Measurements from ENCODE around the gene VWA1. TPM values are rescaled to one million over a fixed set of nuclear protein-coding genes. Genes with fewer than 3 reads are reported as not detected.

Gene VWA1
- total RNA-seq, 1 donor from 2014 or later, result 2.4 TPM

DNA sequence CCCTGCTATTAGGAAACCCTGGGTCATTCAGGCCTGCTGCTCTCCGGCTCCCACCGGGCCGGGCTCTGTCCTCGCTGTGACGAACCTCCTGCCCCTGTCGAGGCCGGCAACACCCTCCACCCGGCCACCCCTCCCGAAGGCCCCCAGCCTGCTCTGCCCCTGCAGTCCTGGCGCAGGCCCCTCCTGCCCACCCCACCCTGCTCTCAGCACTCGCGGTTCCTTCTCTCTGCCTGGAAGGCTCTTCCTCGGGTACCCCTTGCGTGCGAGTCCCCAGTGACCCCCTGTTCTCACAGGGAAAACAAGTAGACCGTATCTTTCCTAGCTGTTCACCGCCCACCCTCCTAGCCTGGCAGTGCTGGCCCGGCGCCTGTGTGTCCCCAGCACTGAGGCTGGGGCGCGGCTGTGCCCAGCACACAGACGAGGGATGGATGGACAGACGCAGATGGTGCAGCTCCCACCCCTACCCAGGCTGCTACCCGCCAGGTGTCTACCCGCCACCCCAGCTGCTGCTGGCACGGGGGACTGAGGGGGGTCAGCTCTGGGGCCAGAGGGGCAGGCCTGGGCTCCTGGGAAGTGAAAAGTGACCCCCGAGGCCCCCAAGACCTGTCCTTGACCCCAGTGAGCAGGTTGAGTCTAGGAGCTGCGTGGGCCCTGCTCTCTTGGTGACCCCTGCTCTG is 3.1 kb upstream of the VWA1 start:
- no peak overlapping the region for H2AFZ ChIP-seq (replicated peaks)
- no peaks in the 10 kb centered on the region for H3K79me2 ChIP-seq (ENCODE audit: low read depth)
- no peak overlapping the region for H3K27ac ChIP-seq
- no peak for DNase-seq (ENCODE audit: low spot score)
- peaks cover 3% of the 10 kb centered on the region for H3K36me3 Mint-ChIP-seq
- H3K9ac ChIP-seq, result no peak overlapping the region
- peaks cover 7% of the 10 kb centered on the region for H4K20me1 ChIP-seq (ENCODE audit: low read depth)
- no peak overlapping the region for H3K4me3 Mint-ChIP-seq
- H3K9me3 ChIP-seq (ENCODE audit: low read depth), result no peaks in the 10 kb centered on the region
- H3K27me3 ChIP-seq, result peaks cover 35% of the 10 kb centered on the region
- no peak for TF ChIP-seq EZH2phosphoT487 (IDR thresholded peaks at IDR 0.05)
- no peak for TF ChIP-seq EZH2 (IDR thresholded peaks at IDR 0.05)
- TF ChIP-seq, protein P1, sequence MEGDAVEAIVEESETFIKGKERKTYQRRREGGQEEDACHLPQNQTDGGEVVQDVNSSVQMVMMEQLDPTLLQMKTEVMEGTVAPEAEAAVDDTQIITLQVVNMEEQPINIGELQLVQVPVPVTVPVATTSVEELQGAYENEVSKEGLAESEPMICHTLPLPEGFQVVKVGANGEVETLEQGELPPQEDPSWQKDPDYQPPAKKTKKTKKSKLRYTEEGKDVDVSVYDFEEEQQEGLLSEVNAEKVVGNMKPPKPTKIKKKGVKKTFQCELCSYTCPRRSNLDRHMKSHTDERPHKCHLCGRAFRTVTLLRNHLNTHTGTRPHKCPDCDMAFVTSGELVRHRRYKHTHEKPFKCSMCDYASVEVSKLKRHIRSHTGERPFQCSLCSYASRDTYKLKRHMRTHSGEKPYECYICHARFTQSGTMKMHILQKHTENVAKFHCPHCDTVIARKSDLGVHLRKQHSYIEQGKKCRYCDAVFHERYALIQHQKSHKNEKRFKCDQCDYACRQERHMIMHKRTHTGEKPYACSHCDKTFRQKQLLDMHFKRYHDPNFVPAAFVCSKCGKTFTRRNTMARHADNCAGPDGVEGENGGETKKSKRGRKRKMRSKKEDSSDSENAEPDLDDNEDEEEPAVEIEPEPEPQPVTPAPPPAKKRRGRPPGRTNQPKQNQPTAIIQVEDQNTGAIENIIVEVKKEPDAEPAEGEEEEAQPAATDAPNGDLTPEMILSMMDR (IDR thresholded peaks at IDR 0.05), result no peak
- no peaks in the 10 kb centered on the region for H3K9me3 Mint-ChIP-seq
- peak overlapping the region; percentile 89 for H3K4me2 ChIP-seq
- peaks cover 42% of the 10 kb centered on the region for H3K4me1 Mint-ChIP-seq
- no peaks in the 10 kb centered on the region for H3K36me3 ChIP-seq
- peaks cover 70% of the 10 kb centered on the region for H3F3A ChIP-seq (ENCODE audit: low read depth)
- H3K4me3 ChIP-seq, result no peak overlapping the region
- H3K27ac Mint-ChIP-seq, result peak overlapping the region; percentile 91
- peaks cover 54% of the 10 kb centered on the region for H3K4me1 ChIP-seq
- H3K27me3 Mint-ChIP-seq (ENCODE audit: insufficient read depth, low read depth), result peaks cover 22% of the 10 kb centered on the region

- peaks cover 22% of the 10 kb centered on the region for H3K27me3 Mint-ChIP-seq (ENCODE audit: insufficient read depth, low read depth)
- H3F3A ChIP-seq (ENCODE audit: low read depth), result peaks cover 69% of the 10 kb centered on the region
- H3K4me1 Mint-ChIP-seq, result peaks cover 42% of the 10 kb centered on the region
- no peak overlapping the region for H3K27ac ChIP-seq
- H3K9me3 Mint-ChIP-seq, result no peaks in the 10 kb centered on the region
- no peaks in the 10 kb centered on the region for H3K79me2 ChIP-seq (ENCODE audit: low read depth)
- no peaks in the 10 kb centered on the region for H3K9me3 ChIP-seq (ENCODE audit: low read depth)
- no peak overlapping the region for H2AFZ ChIP-seq (replicated peaks)
- peaks cover 35% of the 10 kb centered on the region for H3K27me3 ChIP-seq
- no peaks in the 10 kb centered on the region for H3K36me3 ChIP-seq
- H3K4me1 ChIP-seq, result peaks cover 54% of the 10 kb centered on the region
- peak overlapping the region; percentile 89 for H3K4me2 ChIP-seq
- TF ChIP-seq, protein P1 (IDR thresholded peaks at IDR 0.05), result no peak
- no peak for TF ChIP-seq EZH2 (IDR thresholded peaks at IDR 0.05)
- H3K4me3 Mint-ChIP-seq, result no peak overlapping the region
- no peak overlapping the region for H3K9ac ChIP-seq
- H3K27ac Mint-ChIP-seq, result no peak overlapping the region
- DNase-seq (ENCODE audit: low spot score), result peak; percentile 88
- peaks cover 7% of the 10 kb centered on the region for H4K20me1 ChIP-seq (ENCODE audit: low read depth)
- H3K4me3 ChIP-seq, result no peak overlapping the region
- peaks cover 3% of the 10 kb centered on the region for H3K36me3 Mint-ChIP-seq
Measured at GRCh38 chr1:1432951-1433803, 2.3 kb upstream of the VWA1 start.

DNA sequence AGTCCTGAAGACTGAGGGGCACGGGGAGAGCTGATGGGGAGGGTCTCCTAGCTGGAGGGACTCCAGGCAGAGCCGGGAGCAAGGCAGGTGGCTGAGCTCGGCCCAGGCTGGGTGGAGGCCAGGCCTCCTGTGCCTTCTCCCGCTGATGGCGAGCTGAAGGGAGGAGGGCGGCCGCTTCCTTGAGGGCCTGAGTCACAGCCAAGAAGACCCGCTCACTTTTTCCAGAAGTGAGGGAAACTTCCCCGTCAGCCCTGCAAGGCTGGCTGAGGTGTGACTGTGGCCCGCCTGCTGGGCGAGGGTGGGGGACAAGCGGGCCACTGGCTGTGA is 1.7 kb upstream of the VWA1 start:
- Histone ChIP-seq H3K4me3 (no peak overlapping the region), H3K36me3 (no peaks in the 10 kb centered on the region), H2AFZ (replicated peaks) (no peak overlapping the region), H3K4me2 (peak overlapping the region; percentile 89), H3K27me3 (peaks cover 35% of the 10 kb centered on the region), H3K27ac (no peak overlapping the region), H3K4me1 (peaks cover 54% of the 10 kb centered on the region), H3K9ac (no peak overlapping the region), H3K9me3 (ENCODE audit: low read depth) (no peaks in the 10 kb centered on the region), H4K20me1 (ENCODE audit: low read depth) (peaks cover 7% of the 10 kb centered on the region), H3K79me2 (ENCODE audit: low read depth) (no peaks in the 10 kb centered on the region), H3F3A (ENCODE audit: low read depth) (peaks cover 66% of the 10 kb centered on the region)
- peaks cover 19% of the 10 kb centered on the region for H3K27me3 Mint-ChIP-seq (ENCODE audit: insufficient read depth, low read depth)
- no peak overlapping the region for H3K27ac Mint-ChIP-seq
- H3K36me3 Mint-ChIP-seq, result no peaks in the 10 kb centered on the region
- TF ChIP-seq EZH2 (IDR thresholded peaks at IDR 0.05), result no peak
- TF ChIP-seq EZH2phosphoT487 (IDR thresholded peaks at IDR 0.05), result no peak
- TF ChIP-seq, protein P1 (IDR thresholded peaks at IDR 0.05), result no peak
- H3K4me1 Mint-ChIP-seq, result peaks cover 38% of the 10 kb centered on the region
- H3K9me3 Mint-ChIP-seq, result no peaks in the 10 kb centered on the region
- H3K4me3 Mint-ChIP-seq, result no peak overlapping the region
- DNase-seq (ENCODE audit: low spot score), result peak; percentile 45
